ENCODE data around the gene COL4A2. TPM values are rescaled to one million over a fixed set of nuclear protein-coding genes. Genes with fewer than 3 reads are reported as not detected.

The COL4A2 gene
- total RNA-seq, 1 donor from 2014 or later = 1,414 TPM

- H2AFZ ChIP-seq (ENCODE audit: low read depth, low read length) = no peak overlapping the region
- no peaks in the 10 kb centered on the region for H3K27me3 ChIP-seq (ENCODE audit: insufficient read depth, low read length)
- Mint-ChIP-seq H3K4me1 (ENCODE audit: low read depth, unreplicated experiment) (peaks cover 7% of the 10 kb centered on the region), H3K27ac (ENCODE audit: unreplicated experiment) (peak overlapping the region; percentile 63), H3K9me3 (ENCODE audit: unreplicated experiment) (no peaks in the 10 kb centered on the region), H3K4me3 (ENCODE audit: unreplicated experiment) (no peak overlapping the region), H3K36me3 (ENCODE audit: low read depth, unreplicated experiment) (peaks cover 51% of the 10 kb centered on the region), H3K27me3 (ENCODE audit: low read depth, unreplicated experiment) (no peaks in the 10 kb centered on the region)
- H3K9ac ChIP-seq (ENCODE audit: low read length) = no peak overlapping the region
- FAIRE-seq (no peak), DNase-seq (ENCODE audit: low read depth) (no peak)
- H3K36me3 ChIP-seq (ENCODE audit: insufficient read depth, low read length) = peaks cover 70% of the 10 kb centered on the region
- no peak overlapping the region for H3K4me2 ChIP-seq (ENCODE audit: low read length)
- H3K4me3 ChIP-seq (ENCODE audit: insufficient read depth, low read depth, low read length) = no peak overlapping the region
- no peaks in the 10 kb centered on the region for H3K79me2 ChIP-seq (ENCODE audit: insufficient read depth, low read length)
- TF ChIP-seq, protein P1, sequence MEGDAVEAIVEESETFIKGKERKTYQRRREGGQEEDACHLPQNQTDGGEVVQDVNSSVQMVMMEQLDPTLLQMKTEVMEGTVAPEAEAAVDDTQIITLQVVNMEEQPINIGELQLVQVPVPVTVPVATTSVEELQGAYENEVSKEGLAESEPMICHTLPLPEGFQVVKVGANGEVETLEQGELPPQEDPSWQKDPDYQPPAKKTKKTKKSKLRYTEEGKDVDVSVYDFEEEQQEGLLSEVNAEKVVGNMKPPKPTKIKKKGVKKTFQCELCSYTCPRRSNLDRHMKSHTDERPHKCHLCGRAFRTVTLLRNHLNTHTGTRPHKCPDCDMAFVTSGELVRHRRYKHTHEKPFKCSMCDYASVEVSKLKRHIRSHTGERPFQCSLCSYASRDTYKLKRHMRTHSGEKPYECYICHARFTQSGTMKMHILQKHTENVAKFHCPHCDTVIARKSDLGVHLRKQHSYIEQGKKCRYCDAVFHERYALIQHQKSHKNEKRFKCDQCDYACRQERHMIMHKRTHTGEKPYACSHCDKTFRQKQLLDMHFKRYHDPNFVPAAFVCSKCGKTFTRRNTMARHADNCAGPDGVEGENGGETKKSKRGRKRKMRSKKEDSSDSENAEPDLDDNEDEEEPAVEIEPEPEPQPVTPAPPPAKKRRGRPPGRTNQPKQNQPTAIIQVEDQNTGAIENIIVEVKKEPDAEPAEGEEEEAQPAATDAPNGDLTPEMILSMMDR (IDR thresholded peaks at IDR 0.05; ENCODE audit: insufficient read depth, low read depth, low read length) = no peak
- TF ChIP-seq EZH2 (IDR thresholded peaks at IDR 0.05; ENCODE audit: insufficient read depth, low read length) = no peak
- H3K27ac ChIP-seq (ENCODE audit: low read depth, low read length) = no peak overlapping the region
- peaks cover 58% of the 10 kb centered on the region for H4K20me1 ChIP-seq (ENCODE audit: insufficient read depth, low read length)
- no peaks in the 10 kb centered on the region for H3K9me3 ChIP-seq (ENCODE audit: insufficient read depth, low read depth, low read length)
- H3K4me1 ChIP-seq (ENCODE audit: insufficient read depth, low read length) = peaks cover 1% of the 10 kb centered on the region
These were observed 159.3 kb downstream of the COL4A2 start for GRCh38 chr13:110466266-110466915.

- Mint-ChIP-seq H3K4me1 (ENCODE audit: low read depth, unreplicated experiment) (peaks cover 12% of the 10 kb centered on the region), H3K36me3 (ENCODE audit: low read depth, unreplicated experiment) (peaks cover 54% of the 10 kb centered on the region), H3K27me3 (ENCODE audit: low read depth, unreplicated experiment) (no peaks in the 10 kb centered on the region), H3K27ac (ENCODE audit: unreplicated experiment) (no peak overlapping the region), H3K9me3 (ENCODE audit: unreplicated experiment) (no peaks in the 10 kb centered on the region), H3K4me3 (ENCODE audit: unreplicated experiment) (no peak overlapping the region)
- Histone ChIP-seq H3K4me3 (ENCODE audit: insufficient read depth, low read depth, low read length) (no peak overlapping the region), H3K4me2 (ENCODE audit: low read length) (no peak overlapping the region), H3K4me1 (ENCODE audit: insufficient read depth, low read length) (peaks cover 6% of the 10 kb centered on the region), H2AFZ (ENCODE audit: low read depth, low read length) (no peak overlapping the region), H3K27ac (ENCODE audit: low read depth, low read length) (no peak overlapping the region), H3K9ac (ENCODE audit: low read length) (no peak overlapping the region), H3K79me2 (ENCODE audit: insufficient read depth, low read length) (no peaks in the 10 kb centered on the region), H4K20me1 (ENCODE audit: insufficient read depth, low read length) (peaks cover 65% of the 10 kb centered on the region), H3K9me3 (ENCODE audit: insufficient read depth, low read depth, low read length) (no peaks in the 10 kb centered on the region), H3K27me3 (ENCODE audit: insufficient read depth, low read length) (no peaks in the 10 kb centered on the region), H3K36me3 (ENCODE audit: insufficient read depth, low read length) (peaks cover 67% of the 10 kb centered on the region)
- TF ChIP-seq EZH2 (IDR thresholded peaks at IDR 0.05; ENCODE audit: insufficient read depth, low read length) = no peak
- TF ChIP-seq, protein P1 (IDR thresholded peaks at IDR 0.05; ENCODE audit: insufficient read depth, low read depth, low read length) = no peak
- DNase-seq (ENCODE audit: low read depth) (no peak), FAIRE-seq (no peak)
These were observed 160.5 kb downstream of the COL4A2 start for GRCh38 chr13:110467516-110468110.

DNA sequence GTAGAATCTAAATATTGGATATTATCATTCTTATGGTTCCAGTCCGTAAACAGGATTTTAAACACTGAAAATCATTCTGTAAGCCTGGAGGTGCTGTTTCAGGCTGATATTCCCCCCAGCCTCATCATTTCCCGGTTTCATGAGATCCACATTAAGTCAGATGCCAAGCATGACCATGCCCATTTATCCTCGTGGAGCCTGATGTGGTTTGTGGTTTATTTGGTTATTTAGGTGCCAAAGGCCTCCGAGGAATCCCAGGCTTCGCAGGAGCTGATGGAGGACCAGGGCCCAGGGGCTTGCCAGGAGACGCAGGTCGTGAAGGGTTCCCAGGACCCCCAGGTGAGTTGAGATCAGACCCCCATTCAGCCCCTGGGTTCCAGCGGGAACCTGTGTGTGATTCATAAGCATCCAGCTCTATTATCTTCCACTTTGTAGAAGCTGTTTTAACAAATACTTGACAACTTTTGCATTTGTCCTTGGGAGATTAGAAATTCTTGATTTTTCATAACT is 162.0 kb downstream of the COL4A2 start:
- Mint-ChIP-seq H3K9me3 (ENCODE audit: unreplicated experiment) (no peaks in the 10 kb centered on the region), H3K4me3 (ENCODE audit: unreplicated experiment) (no peak overlapping the region), H3K27ac (ENCODE audit: unreplicated experiment) (no peak overlapping the region), H3K27me3 (ENCODE audit: low read depth, unreplicated experiment) (no peaks in the 10 kb centered on the region), H3K4me1 (ENCODE audit: low read depth, unreplicated experiment) (peaks cover 9% of the 10 kb centered on the region), H3K36me3 (ENCODE audit: low read depth, unreplicated experiment) (peaks cover 48% of the 10 kb centered on the region)
- Histone ChIP-seq H2AFZ (ENCODE audit: low read depth, low read length) (no peak overlapping the region), H4K20me1 (ENCODE audit: insufficient read depth, low read length) (peaks cover 63% of the 10 kb centered on the region), H3K79me2 (ENCODE audit: insufficient read depth, low read length) (no peaks in the 10 kb centered on the region), H3K4me1 (ENCODE audit: insufficient read depth, low read length) (peaks cover 6% of the 10 kb centered on the region), H3K4me3 (ENCODE audit: insufficient read depth, low read depth, low read length) (no peak overlapping the region), H3K4me2 (ENCODE audit: low read length) (no peak overlapping the region), H3K9me3 (ENCODE audit: insufficient read depth, low read depth, low read length) (no peaks in the 10 kb centered on the region), H3K36me3 (ENCODE audit: insufficient read depth, low read length) (peaks cover 66% of the 10 kb centered on the region), H3K9ac (ENCODE audit: low read length) (no peak overlapping the region), H3K27ac (ENCODE audit: low read depth, low read length) (no peak overlapping the region), H3K27me3 (ENCODE audit: insufficient read depth, low read length) (no peaks in the 10 kb centered on the region)
- DNase-seq (ENCODE audit: low read depth) (no peak), FAIRE-seq (no peak)
- no peak for TF ChIP-seq EZH2 (IDR thresholded peaks at IDR 0.05; ENCODE audit: insufficient read depth, low read length)
- TF ChIP-seq, protein P1 (IDR thresholded peaks at IDR 0.05; ENCODE audit: insufficient read depth, low read depth, low read length) = no peak

Data from astrocyte (in vitro differentiated cells and primary cell).